HepG2 (cell line): ENCODE measurements around the gene NIP7. TPM values are rescaled to one million over a fixed set of nuclear protein-coding genes. Genes with fewer than 3 reads are reported as not detected.
A peak's percentile ranks its signal among the peaks of the same experiment; 100 is the strongest.

Experiments
- BHLHE40 ChIP-seq: IDR thresholded peaks from 2 replicates; pipeline ENCODE4 v1.6.1; 2011; ENCODE audit warnings: low read length, improper control_type of control experiment
- CEBPG ChIP-seq: IDR thresholded peaks from 2 replicates; pipeline ENCODE4 v1.6.1; 2016
- ELF1 ChIP-seq: sonication (generic); formaldehyde crosslinking; IDR thresholded peaks from 2 replicates; pipeline ENCODE4 v1.4.0; 2020; ENCODE audit warnings: missing genetic modification reagents
- ETV5 ChIP-seq: IDR thresholded peaks from 2 replicates; pipeline ENCODE4 v1.6.1; 2018; ENCODE audit warnings: missing biosample characterization, missing genetic modification reagents, inconsistent platforms, borderline replicate concordance
- FOXC1 ChIP-seq: sonication (generic); formaldehyde crosslinking; IDR thresholded peaks from 2 replicates; pipeline ENCODE4 v1.8.0; 2022; ENCODE audit warnings: mild to moderate bottlenecking, missing genetic modification reagents, borderline replicate concordance
- ISX ChIP-seq: sonication (generic); formaldehyde crosslinking; conservative IDR thresholded peaks from 2 replicates; pipeline ENCODE4 v1.5.0; 2020; ENCODE audit warnings: missing genetic modification reagents
- MEIS2 ChIP-seq: sonication (generic); formaldehyde crosslinking; IDR thresholded peaks from 2 replicates; pipeline ENCODE4 v1.9.0; 2021; ENCODE audit warnings: mild to moderate bottlenecking, missing genetic modification reagents
- POLR2G ChIP-seq: fragments of 200-400 bp; formaldehyde crosslinking; IDR thresholded peaks from 2 replicates; pipeline ENCODE4 v1.6.1; 2018; ENCODE audit warnings: mild to moderate bottlenecking, low read depth, low read length, moderate library complexity
- RFX1 ChIP-seq: fragments of 450-650 bp; IDR thresholded peaks from 2 replicates; pipeline ENCODE4 v1.6.1; 2017
- SAFB2 ChIP-seq: sonication (generic); formaldehyde crosslinking; IDR thresholded peaks from 2 replicates; pipeline ENCODE4 v1.5.1; 2020; ENCODE audit warnings: missing genetic modification reagents, low read depth, mild to moderate bottlenecking, borderline replicate concordance
- SIN3A ChIP-seq: IDR thresholded peaks from 2 replicates; pipeline ENCODE4 v1.6.1; 2011; ENCODE audit warnings: low read depth, mild to moderate bottlenecking, control low read depth, low read length, borderline replicate concordance
- TCF7 ChIP-seq: sonication (generic); IDR thresholded peaks from 2 replicates; pipeline ENCODE4 v1.6.1; 2016; ENCODE audit warnings: antibody characterized with exemption, low read depth
- ZBTB4 ChIP-seq: sonication (generic); formaldehyde crosslinking; IDR thresholded peaks from 2 replicates; pipeline ENCODE4 v1.4.0; 2020; ENCODE audit warnings: missing genetic modification reagents, mild to moderate bottlenecking, borderline replicate concordance
- ZBTB49 ChIP-seq: sonication (generic); formaldehyde crosslinking; IDR thresholded peaks from 2 replicates; pipeline ENCODE4 v1.4.0; 2020; ENCODE audit warnings: missing genetic modification reagents, borderline replicate concordance
- ZNF253 ChIP-seq: sonication (generic); formaldehyde crosslinking; IDR thresholded peaks from 2 replicates; pipeline ENCODE4 v1.8.0; 2022; ENCODE audit warnings: mild to moderate bottlenecking, missing genetic modification reagents, borderline replicate concordance
- ZNF329 ChIP-seq: sonication (generic); formaldehyde crosslinking; IDR thresholded peaks from 2 replicates; pipeline ENCODE4 v1.9.0; 2021; ENCODE audit warnings: low read depth, mild to moderate bottlenecking, missing genetic modification reagents
- ZNF367 ChIP-seq: sonication (generic); formaldehyde crosslinking; IDR thresholded peaks from 2 replicates; pipeline ENCODE4 v1.4.0; 2020; ENCODE audit warnings: missing genetic modification reagents, borderline replicate concordance
- ZNF569 ChIP-seq: sonication (generic); formaldehyde crosslinking; IDR thresholded peaks from 2 replicates; pipeline ENCODE4 v1.5.0; 2020; ENCODE audit warnings: mild to moderate bottlenecking, missing genetic modification reagents, moderate library complexity, borderline replicate concordance
- ZNF615 ChIP-seq: sonication (generic); formaldehyde crosslinking; IDR thresholded peaks from 2 replicates; pipeline ENCODE4 v1.5.0; 2020; ENCODE audit warnings: mild to moderate bottlenecking, missing genetic modification reagents, borderline replicate concordance
- ZNF768 ChIP-seq: sonication (generic); formaldehyde crosslinking; IDR thresholded peaks from 2 replicates; pipeline ENCODE4 v1.4.0; 2020; ENCODE audit warnings: missing genetic modification reagents
- ZSCAN31 ChIP-seq: sonication (generic); formaldehyde crosslinking; IDR thresholded peaks from 2 replicates; pipeline ENCODE4 v1.5.0; 2020; ENCODE audit warnings: low read depth, mild to moderate bottlenecking, missing genetic modification reagents
- polyA plus RNA-seq, 8 experiments: library from polyadenylated mRNA; depleted of rRNA in 3 of 8; stranded (reverse) in 7 of 8; unstranded in 1 of 8; fragments of >200 nt; fragmentation: Illumina TruSeq in 4 of 8; extraction: Trizol in 4 of 8; gene quantifications; 2 replicates each; pipeline versions ENCODE4 v1.2.1 to v1.2.3, GENCODE V29; 2011 to 2016; ENCODE audit warnings: low read depth in 4 of 8, missing spikeins in 1 of 8, mixed read lengths in 1 of 8; ENCODE audit not compliant: insufficient read depth in 1 of 8
- total RNA-seq, 5 experiments: library from RNA; depleted of rRNA; stranded (reverse); fragments of >200 nt; fragmentation: Illumina TruSeq; extraction: Trizol; gene quantifications; 2 replicates each; pipeline ENCODE4 v1.2.3, GENCODE V29; 2016; ENCODE audit warnings: low read depth in 1 of 5
- TF ChIP-seq, protein P1 (sequence below): sonication (generic); formaldehyde crosslinking; IDR thresholded peaks from 2 replicates; pipeline ENCODE4 v1.5.0; 2020; ENCODE audit warnings: mild to moderate bottlenecking, missing genetic modification reagents

The NIP7 gene
- total and polyA plus RNA-seq, 2 of the 13 experiments (the other 11 are each of a cell fraction or from before 2014, with no cell fraction given) = 15.3 to 114 TPM

GRCh38 chr16:69339289-69340094 is at the start of gene NIP7, which contains the start of gene COG8 (continued):
- TF ChIP-seq CEBPG (CRISPR knock-in tag) = peak; percentile 30
- peak; percentile 71 for TF ChIP-seq ZNF367 (CRISPR knock-in tag)
- no peak for TF ChIP-seq ZBTB49
- TF ChIP-seq, protein P1, sequence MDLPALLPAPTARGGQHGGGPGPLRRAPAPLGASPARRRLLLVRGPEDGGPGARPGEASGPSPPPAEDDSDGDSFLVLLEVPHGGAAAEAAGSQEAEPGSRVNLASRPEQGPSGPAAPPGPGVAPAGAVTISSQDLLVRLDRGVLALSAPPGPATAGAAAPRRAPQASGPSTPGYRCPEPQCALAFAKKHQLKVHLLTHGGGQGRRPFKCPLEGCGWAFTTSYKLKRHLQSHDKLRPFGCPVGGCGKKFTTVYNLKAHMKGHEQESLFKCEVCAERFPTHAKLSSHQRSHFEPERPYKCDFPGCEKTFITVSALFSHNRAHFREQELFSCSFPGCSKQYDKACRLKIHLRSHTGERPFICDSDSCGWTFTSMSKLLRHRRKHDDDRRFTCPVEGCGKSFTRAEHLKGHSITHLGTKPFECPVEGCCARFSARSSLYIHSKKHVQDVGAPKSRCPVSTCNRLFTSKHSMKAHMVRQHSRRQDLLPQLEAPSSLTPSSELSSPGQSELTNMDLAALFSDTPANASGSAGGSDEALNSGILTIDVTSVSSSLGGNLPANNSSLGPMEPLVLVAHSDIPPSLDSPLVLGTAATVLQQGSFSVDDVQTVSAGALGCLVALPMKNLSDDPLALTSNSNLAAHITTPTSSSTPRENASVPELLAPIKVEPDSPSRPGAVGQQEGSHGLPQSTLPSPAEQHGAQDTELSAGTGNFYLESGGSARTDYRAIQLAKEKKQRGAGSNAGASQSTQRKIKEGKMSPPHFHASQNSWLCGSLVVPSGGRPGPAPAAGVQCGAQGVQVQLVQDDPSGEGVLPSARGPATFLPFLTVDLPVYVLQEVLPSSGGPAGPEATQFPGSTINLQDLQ = no peak
- peak; percentile 68; the same call in 1 of the 2 replicates for TF ChIP-seq ZNF615 (CRISPR knock-in tag)
- TF ChIP-seq RFX1 = no peak
- TF ChIP-seq FOXC1 (CRISPR knock-in tag) = peak; percentile 21; the same call in 1 of the 2 replicates
- no peak for TF ChIP-seq ZNF253
- TF ChIP-seq ZNF569 (CRISPR knock-in tag) = no peak; the same call in 1 of the 2 replicates
- TF ChIP-seq MEIS2 (CRISPR knock-in tag) = peak; percentile 66
- peak; percentile 96 for TF ChIP-seq ETV5 (CRISPR knock-in tag)
- peak; percentile 58 for TF ChIP-seq ZNF768
- TF ChIP-seq ZBTB4 (CRISPR knock-in tag) = peak; percentile 87; the same call in 1 of the 2 replicates
- no peak for TF ChIP-seq TCF7
- peak; percentile 96 for TF ChIP-seq ELF1 (CRISPR knock-in tag)
- peak; percentile 59 for TF ChIP-seq ZNF329 (CRISPR knock-in tag)
- peak; percentile 99 for TF ChIP-seq POLR2G
- TF ChIP-seq SIN3A = peak; percentile 77
- TF ChIP-seq BHLHE40 = peak; percentile 24
- TF ChIP-seq SAFB2 (CRISPR knock-in tag) = peak; percentile 93
- no peak; the same call in 1 of the 2 replicates for TF ChIP-seq ISX
- peak; percentile 84; the same call in 1 of the 2 replicates for TF ChIP-seq ZSCAN31 (CRISPR knock-in tag)
